Measurements from ENCODE around the gene KDM4B.

The KDM4B gene

GRCh38 chr19:5052945-5053485 lies 84.1 kb downstream of the KDM4B start:
- Histone ChIP-seq H3K9me2 (replicated peaks; ENCODE audit: control insufficient read depth, low read length) (no peaks in the 10 kb centered on the region), H3F3A (ENCODE audit: control insufficient read depth, insufficient read depth) (no peaks in the 10 kb centered on the region), H3K36me3 (ENCODE audit: control insufficient read depth, low read length) (peaks cover 5% of the 10 kb centered on the region), H3K4me1 (ENCODE audit: control insufficient read depth, low read length) (no peaks in the 10 kb centered on the region; the same call in 1 of the 2 replicates), H3K27ac (ENCODE audit: low read depth, low read length) (no peak overlapping the region), H4K20me1 (ENCODE audit: control insufficient read depth, insufficient read depth, low read depth, low read length) (no peaks in the 10 kb centered on the region; the same call in none of the 2 replicates), H3K27me3 (ENCODE audit: control insufficient read depth, low read length) (no peaks in the 10 kb centered on the region), H3K79me2 (ENCODE audit: control insufficient read depth, low read length) (no peaks in the 10 kb centered on the region), H3K4me2 (ENCODE audit: low read length) (no peak overlapping the region), H3K4me3 (ENCODE audit: low read length) (no peak overlapping the region), H3K9me3 (ENCODE audit: control insufficient read depth, insufficient read depth, low read length) (no peaks in the 10 kb centered on the region)
- TF ChIP-seq CTCF (IDR thresholded peaks at IDR 0.05; ENCODE audit: low read depth, low read length, poor library complexity, severe bottlenecking), result no peak
- TF ChIP-seq EZH2phosphoT487 (IDR thresholded peaks at IDR 0.05; ENCODE audit: borderline replicate concordance, low read length), result no peak

- no peaks in the 10 kb centered on the region for H3K79me2 ChIP-seq (ENCODE audit: control insufficient read depth, low read length)
- no peaks in the 10 kb centered on the region for H3F3A ChIP-seq (ENCODE audit: control insufficient read depth, insufficient read depth)
- no peak overlapping the region for H3K4me3 ChIP-seq (ENCODE audit: low read length)
- H3K36me3 ChIP-seq (ENCODE audit: control insufficient read depth, low read length), result peaks cover 4% of the 10 kb centered on the region; the same call in 1 of the 2 replicates
- no peaks in the 10 kb centered on the region; the same call in 1 of the 2 replicates for H3K4me1 ChIP-seq (ENCODE audit: control insufficient read depth, low read length)
- H3K4me2 ChIP-seq (ENCODE audit: low read length), result no peak overlapping the region
- TF ChIP-seq CTCF (IDR thresholded peaks at IDR 0.05; ENCODE audit: low read depth, low read length, poor library complexity, severe bottlenecking), result no peak
- no peak for TF ChIP-seq EZH2phosphoT487 (IDR thresholded peaks at IDR 0.05; ENCODE audit: borderline replicate concordance, low read length)
- no peaks in the 10 kb centered on the region for H3K9me2 ChIP-seq (replicated peaks; ENCODE audit: control insufficient read depth, low read length)
- no peaks in the 10 kb centered on the region for H3K27me3 ChIP-seq (ENCODE audit: control insufficient read depth, low read length)
- H4K20me1 ChIP-seq (ENCODE audit: control insufficient read depth, insufficient read depth, low read depth, low read length), result no peaks in the 10 kb centered on the region; the same call in 1 of the 2 replicates
- H3K27ac ChIP-seq (ENCODE audit: low read depth, low read length), result no peak overlapping the region
- H3K9me3 ChIP-seq (ENCODE audit: control insufficient read depth, insufficient read depth, low read length), result no peaks in the 10 kb centered on the region
Measured at GRCh38 chr19:5053661-5054060, 84.7 kb downstream of the KDM4B start.

GRCh38 chr19:5054551-5055456 lies 85.9 kb downstream of the KDM4B start:
- Histone ChIP-seq H4K20me1 (ENCODE audit: control insufficient read depth, insufficient read depth, low read depth, low read length) (no peaks in the 10 kb centered on the region; the same call in 1 of the 2 replicates), H3K4me1 (ENCODE audit: control insufficient read depth, low read length) (no peaks in the 10 kb centered on the region; the same call in 1 of the 2 replicates), H3K27ac (ENCODE audit: low read depth, low read length) (no peak overlapping the region), H3K9me2 (replicated peaks; ENCODE audit: control insufficient read depth, low read length) (no peaks in the 10 kb centered on the region), H3K9me3 (ENCODE audit: control insufficient read depth, insufficient read depth, low read length) (no peaks in the 10 kb centered on the region), H3K4me3 (ENCODE audit: low read length) (no peak overlapping the region), H3K4me2 (ENCODE audit: low read length) (no peak overlapping the region), H3K36me3 (ENCODE audit: control insufficient read depth, low read length) (peaks cover 4% of the 10 kb centered on the region; the same call in 1 of the 2 replicates), H3K79me2 (ENCODE audit: control insufficient read depth, low read length) (no peaks in the 10 kb centered on the region), H3K27me3 (ENCODE audit: control insufficient read depth, low read length) (no peaks in the 10 kb centered on the region), H3F3A (ENCODE audit: control insufficient read depth, insufficient read depth) (no peaks in the 10 kb centered on the region)
- TF ChIP-seq CTCF (IDR thresholded peaks at IDR 0.05; ENCODE audit: low read depth, low read length, poor library complexity, severe bottlenecking) (no peak), EZH2phosphoT487 (IDR thresholded peaks at IDR 0.05; ENCODE audit: borderline replicate concordance, low read length) (no peak)
